Measurements from ENCODE around the gene GRK5.
A peak's percentile ranks its signal among the peaks of the same experiment; 100 is the strongest.
"Not testable (repeated sequence)": the region's sequence is repeated elsewhere in the genome, so short reads cannot be mapped to it uniquely, and the experiment has no call there.

GRK5 gene

DNA sequence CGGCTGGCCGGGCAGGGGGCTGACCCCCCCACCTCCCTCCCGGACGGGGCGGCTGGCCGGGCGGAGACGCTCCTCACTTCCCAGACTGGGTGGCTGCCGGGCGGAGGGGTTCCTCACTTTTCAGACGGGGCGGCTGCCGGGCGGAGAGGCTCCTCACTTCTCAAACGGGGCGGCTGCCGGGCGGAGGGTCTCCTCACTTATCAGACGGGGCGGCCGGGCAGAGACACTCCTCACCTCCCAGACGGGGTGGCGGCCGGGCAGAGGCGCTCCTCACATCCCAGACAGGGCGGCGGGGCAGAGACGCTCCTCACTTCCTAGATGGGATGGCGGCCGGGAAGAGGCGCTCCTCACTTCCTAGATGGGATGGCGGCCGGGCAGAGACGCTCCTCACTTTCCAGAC, 53.6 kb downstream of the GRK5 start:
- not testable (repeated sequence) for H3K4me1 ChIP-seq (ENCODE audit: control insufficient read depth, insufficient read depth, low read length, poor library complexity, severe bottlenecking); H3K4me3 ChIP-seq (ENCODE audit: extremely low read depth, insufficient read depth, low read length, poor library complexity, severe bottlenecking); H3K27ac ChIP-seq (ENCODE audit: low read depth, low read length, severe bottlenecking); H3K36me3 ChIP-seq (ENCODE audit: control insufficient read depth, insufficient read depth, low read length)
- 83 to 89% methylated on average over 11 to 13 of the region's 34 CpGs for WGBS, 2 experiments (ENCODE audit: insufficient coverage in 2 of 2)
- peaks cover 18% of the 10 kb centered on the region for H3K9me3 ChIP-seq (ENCODE audit: control insufficient read depth, low read length)

DNA sequence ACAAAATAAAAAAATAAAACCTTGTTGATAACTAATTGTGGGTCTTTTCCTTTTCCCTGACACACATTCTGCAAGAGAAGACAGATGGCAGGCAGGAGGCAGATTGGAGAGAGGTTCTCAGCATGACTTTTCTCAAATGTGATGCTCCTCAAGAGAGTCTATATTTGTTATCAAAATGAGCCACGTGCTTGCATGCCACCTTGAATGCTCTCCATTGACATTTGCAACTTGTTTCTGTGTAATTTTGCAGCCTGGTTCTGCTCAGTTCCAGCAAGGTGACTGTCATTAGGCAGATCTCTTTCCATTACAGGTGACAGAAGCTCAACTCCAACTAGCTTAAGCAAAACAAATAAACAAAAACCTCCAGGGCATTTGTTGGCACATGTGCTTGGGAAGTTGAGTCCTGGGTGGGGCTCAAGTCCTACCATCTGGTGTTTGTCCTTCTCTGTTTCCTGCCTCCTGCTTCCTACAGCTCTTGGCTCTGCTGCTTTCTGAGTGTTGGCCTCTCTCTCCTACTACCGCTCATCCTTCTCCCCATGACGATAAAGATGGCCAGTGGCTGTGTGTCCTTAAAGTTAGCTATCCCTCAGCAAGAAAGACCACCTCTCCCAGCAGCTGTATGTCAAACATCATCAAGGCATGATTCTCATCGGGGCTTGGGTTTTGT, 56.7 kb downstream of the GRK5 start:
- Histone ChIP-seq H3K4me1 (ENCODE audit: control insufficient read depth, insufficient read depth, low read length, poor library complexity, severe bottlenecking) (no peaks in the 10 kb centered on the region), H3K4me3 (ENCODE audit: extremely low read depth, insufficient read depth, low read length, poor library complexity, severe bottlenecking) (no peak overlapping the region), H3K9me3 (ENCODE audit: control insufficient read depth, low read length) (peaks cover 12% of the 10 kb centered on the region), H3K27ac (ENCODE audit: low read depth, low read length, severe bottlenecking) (no peak overlapping the region), H3K36me3 (ENCODE audit: control insufficient read depth, insufficient read depth, low read length) (no peaks in the 10 kb centered on the region)
- WGBS, 2 experiments (ENCODE audit: insufficient coverage in 2 of 2): 85 to 94% methylated on average over 3 to 4 of the region's 4 CpGs

DNA sequence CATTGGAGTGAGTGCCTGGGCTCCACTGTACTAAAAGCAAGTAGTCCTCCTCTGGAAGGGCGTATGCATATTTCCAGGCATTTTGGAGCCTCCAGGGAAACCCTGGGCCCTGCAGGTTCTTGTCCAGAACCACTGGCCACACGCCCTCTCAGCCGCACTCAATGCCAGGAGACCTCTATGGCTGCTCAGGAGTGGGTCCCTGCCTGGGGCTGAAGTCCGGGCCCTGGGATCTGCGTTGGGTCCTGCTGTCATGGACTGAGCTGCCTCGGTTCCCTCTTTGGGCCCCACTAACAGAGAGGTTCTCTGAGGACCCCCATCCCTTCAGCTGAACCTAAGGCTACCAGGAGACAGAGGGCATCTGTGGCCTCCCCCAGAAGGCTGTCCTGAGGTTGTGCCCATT, 58.3 kb downstream of the GRK5 start:
- peaks cover 9% of the 10 kb centered on the region for H3K9me3 ChIP-seq (ENCODE audit: control insufficient read depth, low read length)
- 95 to 97% methylated on average over 5 of the region's 6 CpGs for WGBS, 2 experiments (ENCODE audit: insufficient coverage in 2 of 2)
- H3K4me1 ChIP-seq (ENCODE audit: control insufficient read depth, insufficient read depth, low read length, poor library complexity, severe bottlenecking): peaks cover 3% of the 10 kb centered on the region
- no peak overlapping the region for H3K27ac ChIP-seq (ENCODE audit: low read depth, low read length, severe bottlenecking)
- no peak overlapping the region for H3K4me3 ChIP-seq (ENCODE audit: extremely low read depth, insufficient read depth, low read length, poor library complexity, severe bottlenecking)
- H3K36me3 ChIP-seq (ENCODE audit: control insufficient read depth, insufficient read depth, low read length): no peaks in the 10 kb centered on the region

DNA sequence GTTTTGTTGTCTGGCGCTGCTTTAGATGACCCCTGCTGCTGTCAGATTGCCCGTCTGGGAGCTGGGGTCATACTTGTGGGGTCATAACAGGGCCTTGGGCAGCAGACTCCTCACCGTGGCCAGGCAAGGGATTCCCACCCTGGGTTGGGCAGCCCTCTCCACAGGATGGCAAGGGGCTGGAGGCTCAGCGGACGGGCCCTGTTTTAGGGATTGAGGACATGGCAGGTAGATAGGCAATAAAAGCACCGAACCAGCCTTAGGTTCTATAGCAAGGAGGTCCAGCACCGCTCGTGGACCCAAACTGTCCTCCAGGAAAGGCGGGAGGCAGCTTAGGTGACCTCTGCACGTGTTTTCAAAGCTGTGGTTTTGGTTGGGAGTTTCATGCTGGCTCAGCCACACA, 60.0 kb downstream of the GRK5 start:
- no peaks in the 10 kb centered on the region for H3K36me3 ChIP-seq (ENCODE audit: control insufficient read depth, insufficient read depth, low read length)
- H3K4me3 ChIP-seq (ENCODE audit: extremely low read depth, insufficient read depth, low read length, poor library complexity, severe bottlenecking): no peak overlapping the region
- peaks cover 6% of the 10 kb centered on the region for H3K9me3 ChIP-seq (ENCODE audit: control insufficient read depth, low read length)
- H3K27ac ChIP-seq (ENCODE audit: low read depth, low read length, severe bottlenecking): no peak overlapping the region
- 88% methylated on average over 9 to 10 of the region's 10 CpGs for WGBS, 2 experiments (ENCODE audit: insufficient coverage in 2 of 2)
- peaks cover 10% of the 10 kb centered on the region for H3K4me1 ChIP-seq (ENCODE audit: control insufficient read depth, insufficient read depth, low read length, poor library complexity, severe bottlenecking)

DNA sequence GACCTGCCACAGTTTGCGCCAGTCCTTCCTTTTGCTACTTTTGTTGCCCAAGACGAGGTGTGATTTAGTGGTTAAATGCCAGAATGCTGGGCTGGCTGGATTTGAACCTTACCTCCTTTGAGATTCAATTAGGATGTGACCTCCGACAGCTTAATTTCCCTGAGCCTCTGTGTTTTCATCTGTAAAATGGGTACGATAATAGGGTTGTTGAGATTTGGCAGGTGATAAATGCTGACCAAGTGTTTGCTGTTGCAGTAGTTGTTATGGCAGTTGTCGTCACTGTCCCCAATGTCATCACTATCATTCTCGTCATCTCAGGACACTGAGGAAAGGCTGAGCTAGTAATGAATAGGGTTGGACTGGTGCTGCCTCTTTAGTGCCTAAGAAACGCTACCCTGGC, 61.1 kb downstream of the GRK5 start:
- 97 to 98% methylated on average over 5 to 6 of the region's 7 CpGs for WGBS, 2 experiments (ENCODE audit: insufficient coverage in 2 of 2)
- Histone ChIP-seq H3K36me3 (ENCODE audit: control insufficient read depth, insufficient read depth, low read length) (no peaks in the 10 kb centered on the region), H3K9me3 (ENCODE audit: control insufficient read depth, low read length) (peaks cover 6% of the 10 kb centered on the region), H3K4me1 (ENCODE audit: control insufficient read depth, insufficient read depth, low read length, poor library complexity, severe bottlenecking) (peaks cover 10% of the 10 kb centered on the region), H3K4me3 (ENCODE audit: extremely low read depth, insufficient read depth, low read length, poor library complexity, severe bottlenecking) (no peak overlapping the region), H3K27ac (ENCODE audit: low read depth, low read length, severe bottlenecking) (peak overlapping the region; percentile 23)

DNA sequence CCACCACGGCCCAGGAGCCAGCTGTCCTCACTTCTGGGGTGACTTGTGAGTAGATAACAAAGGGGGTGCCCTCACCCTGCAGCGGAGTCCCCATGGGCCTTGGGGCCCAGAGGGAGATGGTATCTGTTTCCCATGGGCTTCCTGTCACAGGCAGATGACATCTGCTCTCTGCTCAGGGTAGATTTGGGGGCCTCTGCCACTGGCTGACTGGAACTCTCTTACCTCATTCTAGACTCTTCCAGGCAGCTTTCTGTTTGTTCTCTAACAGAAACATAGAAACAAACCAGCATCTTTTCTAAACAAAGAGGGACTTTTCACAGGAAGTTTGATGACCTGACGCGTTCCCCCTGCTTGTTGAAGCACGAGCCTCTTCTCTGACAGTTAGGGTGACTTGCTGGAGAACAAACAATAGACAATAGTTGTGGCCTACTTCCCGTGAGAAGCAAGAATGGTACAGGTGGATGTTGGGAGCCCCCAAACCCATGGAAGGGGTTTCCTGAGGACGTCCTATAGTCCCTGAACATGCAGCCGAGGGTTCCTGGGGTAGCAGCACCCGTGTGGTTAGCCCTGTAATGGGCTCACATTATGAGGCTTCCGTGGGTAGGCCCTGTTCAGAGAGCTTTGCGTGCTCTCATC, 61.6 kb downstream of the GRK5 start:
- H3K27ac ChIP-seq (ENCODE audit: low read depth, low read length, severe bottlenecking): peak overlapping the region; percentile 41
- no peak overlapping the region for H3K4me3 ChIP-seq (ENCODE audit: extremely low read depth, insufficient read depth, low read length, poor library complexity, severe bottlenecking)
- H3K9me3 ChIP-seq (ENCODE audit: control insufficient read depth, low read length): peaks cover 6% of the 10 kb centered on the region
- WGBS, 2 experiments (ENCODE audit: insufficient coverage in 2 of 2): 90 to 95% methylated on average over 9 to 10 of the region's 11 CpGs
- peaks cover 10% of the 10 kb centered on the region for H3K4me1 ChIP-seq (ENCODE audit: control insufficient read depth, insufficient read depth, low read length, poor library complexity, severe bottlenecking)
- H3K36me3 ChIP-seq (ENCODE audit: control insufficient read depth, insufficient read depth, low read length): no peaks in the 10 kb centered on the region

DNA sequence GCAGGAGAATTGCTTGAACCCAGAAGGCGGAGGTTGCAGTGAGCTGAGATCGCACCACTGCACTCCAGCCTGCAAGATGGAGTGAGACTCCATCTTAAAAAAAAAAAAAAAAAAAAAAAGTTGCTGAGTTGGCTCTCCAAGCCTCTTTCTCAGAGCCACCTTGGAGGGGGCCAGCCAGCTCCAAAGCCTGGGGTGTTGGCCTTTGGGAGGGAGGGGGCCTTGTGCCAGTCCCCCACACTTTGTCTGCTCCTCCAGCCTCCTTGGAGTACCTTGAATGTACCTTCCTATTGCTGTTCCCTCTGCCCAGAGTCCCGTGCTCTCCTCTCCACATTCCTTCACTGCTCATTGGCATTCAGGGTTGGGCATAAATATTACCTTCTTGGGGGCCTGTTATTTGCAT, 62.4 kb downstream of the GRK5 start:
- Histone ChIP-seq H3K9me3 (ENCODE audit: control insufficient read depth, low read length) (peaks cover 6% of the 10 kb centered on the region), H3K36me3 (ENCODE audit: control insufficient read depth, insufficient read depth, low read length) (no peaks in the 10 kb centered on the region), H3K4me3 (ENCODE audit: extremely low read depth, insufficient read depth, low read length, poor library complexity, severe bottlenecking) (no peak overlapping the region), H3K27ac (ENCODE audit: low read depth, low read length, severe bottlenecking) (no peak overlapping the region), H3K4me1 (ENCODE audit: control insufficient read depth, insufficient read depth, low read length, poor library complexity, severe bottlenecking) (peaks cover 10% of the 10 kb centered on the region)
- 94 to 95% methylated on average over 1 to 2 of the region's 3 CpGs for WGBS, 2 experiments (ENCODE audit: insufficient coverage in 2 of 2)

DNA sequence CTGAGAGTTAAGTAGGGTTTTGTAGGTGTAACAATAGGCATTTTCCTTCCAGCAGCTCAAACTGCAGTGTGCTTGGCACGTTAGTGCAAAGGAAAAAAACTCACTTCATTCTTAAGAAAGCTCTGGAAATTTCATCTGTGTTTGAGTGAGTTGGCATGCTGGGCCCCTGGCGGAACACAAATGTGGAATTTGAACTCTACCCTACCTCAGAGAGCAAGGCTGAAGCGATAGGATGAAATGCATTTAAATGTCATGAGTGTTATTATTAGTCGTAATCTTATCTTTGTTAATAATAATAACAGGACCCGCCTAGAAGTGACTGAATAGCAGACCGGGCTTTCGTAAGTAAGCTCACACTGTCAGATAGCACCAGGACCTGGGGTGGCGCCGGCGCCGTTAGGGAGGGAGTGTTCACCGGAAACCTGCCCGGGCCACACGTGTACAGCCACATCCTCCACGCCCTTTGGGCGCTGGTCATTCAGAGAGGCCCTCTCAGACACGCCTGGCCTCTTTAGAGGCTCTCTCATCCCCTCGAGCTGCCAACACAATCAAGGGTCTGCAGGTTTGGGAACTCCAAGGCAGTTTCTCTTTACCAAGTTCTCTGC, 63.5 kb downstream of the GRK5 start:
- 83 to 87% methylated on average over 14 to 15 of the region's 18 CpGs for WGBS, 2 experiments (ENCODE audit: insufficient coverage in 2 of 2)
- no peaks in the 10 kb centered on the region for H3K36me3 ChIP-seq (ENCODE audit: control insufficient read depth, insufficient read depth, low read length)
- no peaks in the 10 kb centered on the region for H3K9me3 ChIP-seq (ENCODE audit: control insufficient read depth, low read length)
- H3K4me3 ChIP-seq (ENCODE audit: extremely low read depth, insufficient read depth, low read length, poor library complexity, severe bottlenecking): no peak overlapping the region
- H3K4me1 ChIP-seq (ENCODE audit: control insufficient read depth, insufficient read depth, low read length, poor library complexity, severe bottlenecking): peaks cover 10% of the 10 kb centered on the region
- H3K27ac ChIP-seq (ENCODE audit: low read depth, low read length, severe bottlenecking): peak overlapping the region; percentile 75

DNA sequence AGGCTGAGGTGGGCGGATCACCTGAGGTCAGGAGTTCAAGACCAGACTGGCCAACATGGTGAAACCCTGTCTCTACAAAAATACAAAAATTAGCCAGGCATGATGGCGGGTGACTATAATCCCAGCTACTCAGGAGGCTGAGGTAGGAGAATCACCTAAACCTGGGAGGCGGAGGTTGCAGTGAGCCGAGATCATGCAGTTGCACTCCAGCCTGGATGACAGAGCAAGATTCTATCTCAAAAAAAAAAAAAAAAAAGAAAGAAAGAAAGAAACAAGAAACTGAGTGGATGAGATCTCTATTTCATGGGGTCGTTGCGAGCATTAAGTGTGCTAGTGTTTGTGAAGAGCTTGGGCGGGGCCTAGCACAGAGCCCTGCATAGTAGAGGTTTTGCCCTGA, 65.0 kb downstream of the GRK5 start:
- H3K36me3 ChIP-seq (ENCODE audit: control insufficient read depth, insufficient read depth, low read length); H3K4me3 ChIP-seq (ENCODE audit: extremely low read depth, insufficient read depth, low read length, poor library complexity, severe bottlenecking); H3K27ac ChIP-seq (ENCODE audit: low read depth, low read length, severe bottlenecking); H3K9me3 ChIP-seq (ENCODE audit: control insufficient read depth, low read length); H3K4me1 ChIP-seq (ENCODE audit: control insufficient read depth, insufficient read depth, low read length, poor library complexity, severe bottlenecking): not testable (repeated sequence)
- 85 to 92% methylated on average over 4 to 5 of the region's 7 CpGs for WGBS, 2 experiments (ENCODE audit: insufficient coverage in 2 of 2)

DNA sequence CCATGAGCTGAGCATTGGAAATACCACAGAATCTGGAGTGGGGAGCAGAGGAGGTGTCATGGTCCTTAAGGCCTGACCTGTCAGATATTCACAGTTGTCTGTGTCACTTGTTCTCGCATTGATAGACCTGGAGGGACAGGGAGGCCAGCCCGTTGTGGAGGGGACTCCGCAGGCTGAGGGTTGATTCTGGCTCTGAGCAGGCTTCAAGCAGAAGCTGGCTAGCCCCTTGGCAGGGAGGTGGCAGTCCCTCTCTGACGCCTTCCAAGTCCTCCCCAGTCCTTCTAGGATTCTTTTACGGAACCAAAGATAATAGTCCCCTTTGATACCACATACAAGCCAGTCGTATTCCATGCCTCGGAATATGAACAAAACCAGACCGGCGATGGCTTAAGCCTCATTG, 65.4 kb downstream of the GRK5 start:
- H3K27ac ChIP-seq (ENCODE audit: low read depth, low read length, severe bottlenecking): no peak overlapping the region
- WGBS, 2 experiments (ENCODE audit: insufficient coverage in 2 of 2): 94 to 97% methylated on average over 8 of the region's 9 CpGs
- H3K9me3 ChIP-seq (ENCODE audit: control insufficient read depth, low read length): no peaks in the 10 kb centered on the region
- no peaks in the 10 kb centered on the region for H3K36me3 ChIP-seq (ENCODE audit: control insufficient read depth, insufficient read depth, low read length)
- H3K4me1 ChIP-seq (ENCODE audit: control insufficient read depth, insufficient read depth, low read length, poor library complexity, severe bottlenecking): peaks cover 10% of the 10 kb centered on the region
- no peak overlapping the region for H3K4me3 ChIP-seq (ENCODE audit: extremely low read depth, insufficient read depth, low read length, poor library complexity, severe bottlenecking)

DNA sequence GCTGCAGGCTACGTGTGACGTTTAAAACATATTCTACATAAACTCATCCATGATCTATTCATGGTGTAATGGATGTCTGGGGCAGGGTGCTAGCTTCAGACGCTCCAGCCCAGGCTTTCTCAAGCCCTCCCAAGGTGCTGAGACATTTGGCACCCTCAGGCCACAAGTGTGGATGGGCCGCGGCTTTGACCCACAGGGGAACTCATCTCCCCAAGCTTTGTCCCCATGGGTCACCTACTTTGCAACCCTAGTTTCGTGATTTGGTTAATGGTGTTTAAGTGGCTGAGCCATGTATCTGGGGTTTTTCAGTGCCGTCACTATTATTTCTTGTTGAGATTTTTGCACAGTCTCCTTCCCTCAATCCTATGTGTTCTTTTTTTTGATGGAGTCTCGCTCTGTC, 66.0 kb downstream of the GRK5 start:
- Histone ChIP-seq H3K36me3 (ENCODE audit: control insufficient read depth, insufficient read depth, low read length) (no peaks in the 10 kb centered on the region), H3K4me1 (ENCODE audit: control insufficient read depth, insufficient read depth, low read length, poor library complexity, severe bottlenecking) (peaks cover 10% of the 10 kb centered on the region), H3K27ac (ENCODE audit: low read depth, low read length, severe bottlenecking) (no peak overlapping the region), H3K9me3 (ENCODE audit: control insufficient read depth, low read length) (no peaks in the 10 kb centered on the region), H3K4me3 (ENCODE audit: extremely low read depth, insufficient read depth, low read length, poor library complexity, severe bottlenecking) (no peak overlapping the region)
- 83 to 90% methylated on average over 2 to 3 of the region's 8 CpGs for WGBS, 2 experiments (ENCODE audit: insufficient coverage in 2 of 2)

All from mesodermal cell (in vitro differentiated cells).